Stimulated activated CD8-positive, alpha-beta memory T cell treated with anti-CD3 and anti-CD28 coated beads, Interleukin-4, amount 100 ng/mL, for 1 hour (primary cell): ENCODE measurements around the gene SHISA7.

Experiments
- DNase-seq, 2 donors: peaks; one replicate each; pipeline ENCODE4 v3.0.0-alpha.2; 2020; ENCODE audit warnings: low read depth in 2 of 2, low spot score in 1 of 2

The SHISA7 gene

DNA sequence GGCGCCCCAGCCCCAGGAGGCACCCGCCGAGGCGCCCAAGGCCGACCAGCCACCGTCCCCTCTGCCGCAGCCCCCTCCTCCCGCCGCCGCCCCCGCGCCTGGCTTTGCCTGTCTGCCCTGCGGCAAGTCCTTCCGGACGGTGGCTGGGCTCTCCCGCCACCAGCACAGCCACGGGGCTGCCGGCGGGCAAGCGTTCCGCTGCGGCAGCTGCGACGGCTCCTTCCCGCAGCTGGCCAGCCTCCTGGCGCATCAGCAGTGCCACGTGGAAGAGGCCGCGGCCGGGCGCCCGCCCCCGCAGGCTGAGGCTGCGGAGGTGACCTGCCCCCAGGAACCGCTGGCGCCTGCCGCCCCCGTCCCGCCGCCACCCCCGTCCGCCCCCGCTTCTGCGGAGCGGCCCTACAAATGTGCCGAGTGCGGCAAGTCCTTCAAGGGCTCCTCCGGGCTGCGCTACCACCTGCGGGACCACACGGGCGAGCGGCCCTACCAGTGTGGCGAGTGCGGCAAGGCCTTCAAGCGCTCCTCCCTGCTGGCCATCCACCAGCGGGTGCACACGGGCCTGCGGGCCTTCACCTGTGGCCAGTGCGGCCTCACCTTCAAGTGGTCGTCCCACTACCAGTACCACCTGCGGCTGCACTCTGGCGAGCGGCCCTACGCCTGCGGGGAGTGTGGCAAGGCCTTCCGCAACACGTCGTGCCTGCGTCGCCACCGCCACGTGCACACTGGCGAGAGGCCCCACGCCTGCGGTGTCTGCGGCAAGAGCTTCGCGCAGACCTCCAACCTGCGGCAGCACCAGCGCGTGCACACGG is 39.3 kb upstream of the SHISA7 start:
- no peak for DNase-seq

DNA sequence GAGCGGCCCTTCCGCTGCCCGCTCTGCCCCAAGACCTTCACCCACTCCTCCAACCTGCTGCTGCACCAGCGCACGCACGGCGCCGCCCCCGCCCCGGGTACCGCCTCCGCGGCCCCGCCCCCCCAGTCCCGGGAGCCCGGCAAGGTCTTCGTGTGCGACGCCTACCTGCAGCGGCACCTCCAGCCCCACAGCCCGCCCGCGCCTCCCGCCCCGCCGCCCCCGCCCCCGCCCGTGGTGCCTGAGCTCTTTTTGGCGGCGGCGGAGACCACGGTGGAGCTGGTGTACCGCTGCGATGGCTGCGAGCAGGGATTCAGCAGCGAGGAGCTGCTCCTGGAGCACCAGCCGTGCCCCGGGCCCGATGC is 38.7 kb upstream of the SHISA7 start:
- no peak for DNase-seq

DNA sequence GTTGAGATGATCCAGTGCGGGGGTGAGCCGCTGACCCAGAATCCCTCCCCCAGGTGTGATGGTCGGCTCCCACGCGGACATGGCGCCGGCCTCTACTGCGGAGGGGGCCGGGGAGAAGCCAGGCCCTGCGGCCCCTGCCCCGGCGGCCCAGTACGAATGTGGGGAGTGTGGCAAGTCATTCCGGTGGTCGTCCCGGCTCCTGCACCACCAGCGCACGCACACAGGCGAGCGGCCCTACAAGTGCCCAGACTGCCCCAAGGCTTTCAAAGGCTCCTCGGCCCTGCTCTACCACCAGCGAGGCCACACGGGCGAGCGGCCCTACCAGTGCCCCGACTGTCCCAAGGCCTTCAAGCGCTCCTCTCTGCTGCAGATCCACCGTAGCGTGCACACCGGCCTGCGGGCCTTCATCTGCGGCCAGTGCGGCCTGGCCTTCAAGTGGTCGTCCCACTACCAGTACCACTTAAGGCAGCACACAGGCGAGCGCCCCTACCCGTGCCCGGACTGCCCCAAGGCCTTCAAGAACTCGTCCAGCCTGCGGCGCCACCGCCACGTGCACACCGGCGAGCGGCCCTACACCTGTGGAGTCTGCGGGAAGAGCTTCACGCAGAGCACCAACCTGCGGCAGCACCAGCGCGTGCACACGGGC is 38.2 kb upstream of the SHISA7 start:
- DNase-seq = no peak

DNA sequence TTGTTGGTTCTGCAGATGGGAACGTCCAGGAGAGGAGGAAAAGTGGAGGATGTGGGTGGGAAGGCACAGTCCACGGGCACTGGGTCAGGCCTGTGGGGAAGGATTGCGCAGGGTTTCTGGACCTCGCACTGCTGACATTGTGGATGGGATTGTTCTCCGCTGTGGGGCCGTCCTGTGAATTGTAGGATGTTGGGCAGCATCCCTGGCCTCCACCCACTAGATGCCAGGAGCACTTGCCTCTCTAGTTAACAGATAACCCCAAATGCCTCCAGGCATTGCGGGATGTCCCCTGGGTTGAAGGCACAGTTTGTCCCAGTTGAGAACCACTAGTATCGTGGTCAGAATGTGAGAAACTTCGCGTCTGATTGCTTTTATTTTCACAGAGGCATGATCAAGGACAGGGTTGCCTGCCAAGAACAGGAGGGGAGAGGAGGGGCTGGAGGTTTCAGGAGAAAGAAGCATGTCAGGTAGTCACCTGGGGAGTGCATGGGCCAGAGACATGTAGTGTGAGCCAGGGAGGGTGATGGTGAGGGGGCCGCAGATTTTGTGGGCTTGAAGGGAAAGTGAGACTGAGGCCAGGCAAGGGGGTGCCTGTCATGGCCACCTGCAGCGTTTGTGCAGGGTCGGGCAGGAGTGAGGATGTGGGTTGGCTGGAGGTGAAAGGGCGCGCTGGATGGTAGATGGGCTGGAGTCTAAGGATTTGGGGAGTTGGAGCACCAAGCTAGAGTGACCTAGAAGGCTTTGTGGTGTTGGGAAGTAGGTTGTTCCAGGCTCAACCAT is 36.5 kb upstream of the SHISA7 start:
- no peak for DNase-seq

DNA sequence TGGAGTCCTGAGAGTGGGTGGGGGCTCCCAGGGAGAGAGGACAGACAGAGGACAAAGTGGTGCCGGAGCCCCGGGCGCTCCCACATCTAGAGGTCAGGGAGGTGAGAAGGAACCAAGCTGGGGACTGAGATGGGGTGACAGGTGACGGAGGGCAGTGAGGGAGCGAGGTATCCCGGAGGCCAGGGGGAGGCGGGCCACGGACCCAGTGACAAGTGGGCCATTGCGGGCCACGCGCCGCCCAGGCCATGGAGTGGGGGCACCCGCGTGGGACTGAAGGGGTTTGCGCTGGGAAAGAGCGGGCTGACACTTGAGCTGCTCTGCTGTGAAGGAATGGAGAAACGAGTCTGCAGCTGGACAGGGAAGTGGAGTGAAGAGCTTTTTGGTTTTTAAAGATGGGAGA is 35.9 kb upstream of the SHISA7 start:
- no peak for DNase-seq

DNA sequence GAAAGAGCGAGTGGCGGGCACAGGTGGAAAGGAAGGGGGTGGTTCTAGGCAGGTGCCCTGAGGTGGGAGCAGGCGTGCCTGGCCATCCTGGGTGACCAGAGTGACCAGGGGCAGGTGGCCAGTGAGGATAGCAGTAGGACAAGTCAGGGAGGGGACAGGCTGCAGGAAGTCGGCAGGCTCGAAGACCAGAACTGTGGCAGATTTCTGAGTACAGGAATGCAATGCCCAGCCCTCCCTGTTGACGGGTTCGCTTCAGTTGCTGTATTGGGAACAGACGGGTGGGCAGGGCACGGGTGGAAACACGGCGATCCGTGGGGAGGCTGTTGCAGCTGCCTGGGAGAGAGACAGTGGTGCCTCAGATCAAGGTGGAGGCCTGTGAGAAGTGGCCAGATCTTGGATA is 35.3 kb upstream of the SHISA7 start:
- no peak for DNase-seq

DNA sequence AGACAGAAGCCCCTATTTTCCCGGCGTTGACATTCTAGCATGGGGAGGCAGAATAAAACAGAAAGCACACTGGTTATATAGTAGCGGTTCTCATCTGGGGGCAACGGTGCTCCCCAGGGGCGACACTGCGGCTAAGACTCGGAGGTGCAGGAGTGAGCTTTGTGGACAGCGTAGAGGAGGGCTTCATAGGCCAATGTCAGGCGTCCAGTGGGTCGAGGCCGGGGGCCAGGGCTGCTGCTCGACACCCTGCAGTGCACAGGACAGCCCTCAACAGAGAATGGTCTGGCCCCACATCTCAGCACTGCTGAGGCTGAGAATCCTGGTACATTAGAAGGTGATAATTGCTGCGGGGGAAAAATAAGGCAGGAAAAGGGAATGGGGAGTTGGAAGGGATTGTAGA is 34.8 kb upstream of the SHISA7 start:
- no peak for DNase-seq

DNA sequence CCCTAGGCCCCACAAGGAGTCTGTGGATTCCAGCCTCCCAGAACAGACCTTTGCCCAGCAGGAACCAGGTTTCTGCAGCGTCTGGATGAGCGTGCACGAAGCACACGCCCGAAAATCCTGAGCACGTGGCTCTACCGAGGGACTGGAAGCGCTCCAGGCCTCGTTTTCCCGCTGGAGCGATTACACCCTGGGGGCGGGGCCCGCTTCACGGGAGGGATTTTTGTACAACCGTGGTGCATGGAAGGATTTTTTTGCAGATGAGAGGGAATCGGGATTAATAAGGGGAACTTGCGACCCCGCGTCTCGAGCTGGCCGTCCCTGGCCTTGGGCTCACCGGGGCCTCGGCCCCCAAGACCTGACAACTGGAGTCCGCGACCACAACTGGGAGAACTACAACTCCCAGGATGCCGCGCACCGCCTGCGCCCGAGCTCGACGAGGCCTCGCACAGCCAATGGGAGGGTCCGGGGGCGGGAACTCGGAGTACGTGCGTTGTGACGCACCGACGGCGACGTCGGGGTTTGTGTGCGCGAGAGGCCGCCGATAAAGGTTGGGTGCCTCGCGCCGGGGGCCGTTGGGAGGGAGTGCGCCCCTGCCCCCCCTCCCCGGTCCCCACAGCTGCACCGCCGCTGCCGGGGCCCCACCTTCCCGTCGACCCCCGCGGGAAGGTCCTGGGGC is 33.1 kb upstream of the SHISA7 start, which contains the start of gene ZNF628:
Gene ZNF628, plus strand, starts transcription at position 518 of the 676 bp plus-strand sequence. CDS start 3,294 bp downstream, outside the sequence.
- peak; percentile 95 to 97 for DNase-seq

DNA sequence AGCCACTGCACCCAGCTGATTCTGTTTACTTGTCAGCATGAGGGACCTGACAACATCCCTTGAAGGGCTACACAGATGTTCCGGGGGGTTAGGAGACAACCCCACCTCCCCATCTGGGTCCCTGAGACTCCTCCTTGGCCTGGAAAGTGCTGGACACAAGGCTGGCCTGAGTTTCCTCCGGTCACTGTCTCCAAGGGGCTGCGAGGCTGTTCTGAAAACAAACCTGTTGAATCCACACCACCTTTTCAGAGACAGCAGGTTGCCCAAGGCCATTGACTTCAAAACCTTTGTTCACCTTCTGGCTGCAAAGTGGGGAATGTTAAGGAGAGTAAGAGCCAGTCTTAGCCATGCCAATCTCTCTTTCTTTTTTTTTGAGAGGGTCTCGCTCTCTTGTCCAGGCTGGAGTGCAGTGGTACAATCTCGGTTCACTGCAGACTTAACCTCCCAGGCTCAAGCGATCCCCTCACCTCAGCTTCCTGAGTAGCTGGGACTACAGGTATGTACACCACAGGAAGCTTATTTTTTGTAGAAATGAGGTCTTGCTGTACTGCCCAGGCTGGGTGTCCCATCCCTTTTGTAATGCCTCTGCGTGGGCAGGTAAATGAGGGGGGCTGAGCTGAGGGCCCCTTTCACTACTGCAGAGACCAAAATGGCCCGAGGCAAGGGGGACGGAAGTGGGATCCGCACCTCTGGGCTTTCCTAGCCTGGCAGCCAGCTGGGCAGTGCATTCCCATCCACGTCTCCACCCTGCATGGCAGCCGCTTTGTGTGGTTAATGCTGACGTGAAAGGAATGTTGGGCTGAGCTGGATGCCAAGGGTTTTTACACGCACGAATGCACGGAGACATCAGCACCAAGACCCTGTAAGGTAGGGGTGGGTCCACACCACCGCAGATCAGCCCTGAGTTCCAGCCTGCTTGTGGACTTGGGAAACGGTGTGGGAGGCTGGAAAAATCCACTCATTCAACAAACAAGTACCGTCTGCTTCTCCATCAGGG is 31.5 kb upstream of the SHISA7 start:
- no peak for DNase-seq

DNA sequence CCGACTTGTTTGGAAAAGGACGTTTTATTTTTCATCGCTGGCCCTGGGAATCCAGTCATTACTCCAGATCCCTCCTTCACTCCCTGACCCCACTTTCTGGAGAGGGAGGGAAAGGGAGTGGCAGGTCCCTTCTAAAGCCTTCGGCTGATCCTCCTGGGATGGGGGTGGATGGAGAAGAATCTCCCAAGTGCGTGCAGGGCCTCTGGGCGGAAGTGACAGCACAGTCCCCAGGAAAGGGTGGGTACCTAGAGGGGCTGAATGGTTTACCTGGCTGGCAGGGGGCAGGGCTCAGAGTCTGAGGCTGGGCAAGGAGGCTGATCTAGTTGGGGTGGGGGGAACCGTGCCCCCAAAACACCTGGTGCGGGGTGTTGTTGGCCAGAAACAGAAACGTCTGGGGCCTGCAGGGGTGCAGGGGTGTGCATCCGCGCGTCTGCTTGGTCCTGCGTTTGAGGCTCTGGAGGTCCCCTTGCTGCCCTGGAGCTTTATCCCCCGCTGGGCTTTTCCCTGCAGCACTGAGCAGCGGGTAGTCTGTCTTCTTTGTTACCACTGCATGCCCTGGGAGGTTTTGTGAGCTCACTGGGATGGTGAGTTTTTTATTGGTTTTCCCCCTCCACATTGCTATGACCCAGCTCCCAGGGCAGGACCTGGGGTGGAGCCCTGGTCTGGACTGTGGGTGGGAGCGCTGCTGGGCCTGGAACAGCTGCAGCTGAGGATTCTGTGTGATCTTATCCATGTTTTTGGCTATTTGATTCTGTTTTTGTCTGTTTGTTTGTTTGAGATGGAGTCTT is 30.3 kb upstream of the SHISA7 start:
- no peak for DNase-seq

DNA sequence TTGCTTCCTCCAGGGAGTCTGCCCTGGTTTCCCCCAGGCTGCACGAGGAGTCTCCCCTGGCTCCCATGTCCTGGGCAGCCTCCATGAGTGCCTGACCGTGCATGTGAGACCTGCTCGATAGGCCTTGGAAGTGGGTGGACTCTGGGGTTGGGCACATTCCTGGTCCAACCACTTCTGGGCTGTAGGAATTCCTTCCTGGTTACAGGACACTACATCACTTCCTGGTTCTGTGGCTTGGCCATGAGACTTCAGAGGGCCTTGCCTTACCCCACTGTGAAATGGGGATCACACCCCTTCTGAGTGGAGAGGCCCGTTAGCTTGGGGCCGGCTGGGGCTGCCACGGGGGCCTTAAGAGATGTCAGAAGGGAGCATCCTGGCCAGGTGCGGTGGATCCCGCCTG is 29.4 kb upstream of the SHISA7 start:
- DNase-seq = no peak

DNA sequence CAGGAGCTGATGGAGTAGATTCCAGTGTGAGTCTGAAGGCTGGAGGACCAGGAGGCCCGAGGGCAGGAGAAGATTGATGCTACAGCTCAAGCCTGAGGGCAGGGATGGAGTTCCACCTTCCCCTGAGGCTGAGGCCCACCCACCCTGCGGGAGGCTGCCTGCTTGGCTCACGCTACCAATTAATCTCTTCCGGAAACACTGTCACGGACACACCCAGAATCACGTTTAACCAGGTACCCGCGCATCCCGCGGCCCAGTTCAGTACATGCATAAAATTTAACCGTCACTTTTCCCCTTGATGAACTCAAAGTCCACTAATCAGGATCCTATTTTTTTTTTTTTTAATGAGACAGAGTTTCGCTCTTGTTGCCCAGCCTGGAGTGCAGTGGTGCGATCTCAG is 28.2 kb upstream of the SHISA7 start:
- no peak for DNase-seq

DNA sequence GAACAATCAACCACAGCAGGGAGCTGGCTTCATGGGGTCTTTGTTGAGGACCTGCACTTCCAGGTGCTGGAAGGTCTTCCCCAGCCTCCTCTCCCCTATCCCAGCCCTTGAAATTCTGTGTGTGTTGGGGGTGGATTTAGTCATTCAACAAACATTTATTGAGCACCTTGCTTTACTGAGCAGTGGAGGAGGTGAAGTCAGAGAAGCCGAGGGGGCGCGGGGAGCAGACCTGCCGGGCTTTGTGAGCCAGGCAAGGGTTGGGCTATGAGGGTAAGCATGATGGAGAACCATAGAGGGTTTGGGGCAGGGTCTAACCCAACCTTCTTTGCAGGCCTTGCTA is 24.9 kb upstream of the SHISA7 start:
- DNase-seq = no peak

DNA sequence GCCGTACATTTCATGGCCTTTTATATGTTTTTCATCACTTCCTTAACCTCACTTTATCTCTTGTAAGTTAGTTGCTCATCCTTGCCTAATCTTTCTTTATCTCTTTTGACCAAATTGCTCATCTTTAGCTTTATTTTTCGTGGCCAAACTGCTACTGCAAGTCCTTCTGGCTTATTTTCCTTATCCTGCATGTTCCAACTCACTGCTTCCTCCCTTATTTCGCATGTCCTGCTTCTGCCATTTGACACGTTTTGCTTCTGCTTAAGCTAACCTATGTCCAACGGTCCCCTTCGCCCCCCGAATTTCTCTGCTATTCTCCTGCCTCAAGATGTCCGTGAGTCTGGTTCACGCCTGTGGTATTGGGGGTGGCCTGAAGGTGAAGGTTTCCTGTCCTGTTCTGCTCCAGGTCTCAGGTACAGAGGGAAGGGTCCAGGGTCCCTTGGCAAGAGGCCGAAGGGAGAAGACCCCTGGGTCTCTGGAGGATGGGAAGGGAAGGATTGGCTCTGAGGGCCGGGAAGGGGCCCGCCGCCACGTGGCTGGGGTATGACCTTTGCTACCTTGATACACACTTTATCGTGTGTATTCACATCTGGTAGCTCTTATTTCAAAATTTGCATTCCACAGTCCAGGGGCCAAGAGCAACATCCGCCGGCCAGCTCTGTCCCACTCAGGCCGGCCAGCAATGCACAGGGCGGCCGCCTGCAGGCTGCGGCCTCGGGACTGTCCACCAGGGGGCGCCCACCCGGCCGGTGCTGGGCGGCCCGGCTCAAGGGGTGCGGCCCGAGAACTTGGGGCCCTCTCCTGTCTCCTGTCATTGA is 24.3 kb upstream of the SHISA7 start:
- peak in 1 of 2 donors; percentile 50 for DNase-seq

DNA sequence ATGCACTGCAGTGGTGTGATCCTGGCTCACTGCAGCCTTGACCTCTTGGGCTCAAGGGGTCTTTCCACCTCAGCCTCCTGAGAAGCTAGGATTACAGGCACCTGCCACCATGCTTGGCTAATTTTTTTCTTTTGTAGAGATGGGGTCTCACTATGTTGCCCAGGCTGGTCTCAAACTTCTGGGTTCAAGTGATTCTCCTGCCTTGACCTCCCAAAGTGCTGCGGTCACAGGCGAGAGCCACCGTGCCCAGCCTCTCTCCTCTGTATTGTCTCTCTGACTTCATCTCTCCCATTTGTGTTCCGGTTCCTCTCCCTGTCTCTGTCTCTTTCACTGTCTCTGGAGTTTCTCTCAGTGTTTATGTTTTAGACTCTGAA is 23.1 kb upstream of the SHISA7 start:
- DNase-seq = no peak

DNA sequence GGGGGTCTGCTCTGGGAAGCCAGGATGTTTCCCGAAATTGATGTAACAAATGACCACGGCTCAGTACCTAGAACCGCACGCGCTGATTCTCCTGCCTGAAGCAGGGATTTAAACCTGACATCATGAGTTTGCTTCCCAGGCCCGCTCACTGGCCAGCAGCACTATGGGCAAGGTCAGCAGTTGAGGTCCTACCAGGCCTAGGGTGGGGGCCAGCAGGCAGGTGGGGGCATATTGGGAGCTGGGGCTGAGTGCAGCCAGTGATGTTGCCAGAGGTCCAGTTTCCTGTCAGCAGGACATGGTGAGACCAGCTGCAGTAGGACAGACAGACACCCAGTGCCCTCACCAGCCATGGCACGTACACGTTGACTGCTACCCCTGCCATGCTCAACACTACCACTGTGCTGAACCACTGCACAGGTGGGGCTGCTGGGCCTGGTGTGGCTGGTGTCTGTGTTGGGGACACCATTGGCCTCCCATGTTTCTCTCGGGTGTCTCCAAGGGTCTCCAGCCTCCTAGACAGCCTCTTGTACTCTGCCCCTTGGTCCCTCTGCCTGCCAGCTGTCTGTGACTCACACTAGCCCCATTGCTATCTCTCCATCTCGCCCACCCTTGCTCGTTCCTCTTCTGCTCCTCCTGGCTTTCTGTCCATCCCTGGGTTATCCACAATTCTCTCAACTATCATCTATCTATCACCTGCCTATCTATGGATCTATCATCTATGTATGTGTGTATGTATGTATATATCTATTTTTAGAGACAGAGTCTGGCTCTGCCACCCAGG is 22.6 kb upstream of the SHISA7 start:
- no peak for DNase-seq

DNA sequence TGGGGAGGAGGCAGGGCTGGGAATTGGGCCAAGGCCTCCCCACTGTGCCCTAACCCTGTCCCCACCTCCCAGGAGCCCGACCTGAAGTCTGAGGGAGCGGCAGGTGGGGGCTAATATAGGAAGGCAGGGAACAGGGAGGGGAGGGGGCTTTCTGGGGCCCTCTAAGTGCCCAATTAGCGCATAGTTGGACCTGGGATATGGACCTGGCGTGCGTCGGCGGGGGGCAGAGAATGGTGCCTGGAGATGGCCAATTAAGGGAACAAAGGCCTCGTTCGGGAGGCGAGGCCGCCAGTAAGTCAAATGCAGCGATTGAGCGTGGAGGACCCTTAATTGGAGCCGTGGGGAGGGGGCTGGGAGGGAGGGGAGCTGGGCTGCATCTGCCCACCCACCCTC is 21.6 kb upstream of the SHISA7 start, which contains the start of gene C19orf85:
Gene C19orf85, minus strand, starts transcription at position 90 of the 393 bp plus-strand sequence. CDS start 197 bp downstream, outside the sequence.
- DNase-seq = no peak
